H1 (cell line): ENCODE results near the gene IGSF9B. TPM values are rescaled to one million over a fixed set of nuclear protein-coding genes. Genes with fewer than 3 reads are reported as not detected.

Experiments
- CTCF ChIA-PET: fragments of 300-600 bp; sonication (Branson Sonifier 250); formaldehyde crosslinking; loops from one replicate; lab custom pipeline; 2021; ENCODE audit not compliant: partially characterized antibody; lab: Charles Lee
- POLR2A ChIA-PET: fragments of 300-600 bp; sonication (Branson Sonifier 250); formaldehyde crosslinking; loops from one replicate; lab custom pipeline; 2021; ENCODE audit warnings: inconsistent platforms; ENCODE audit not compliant: partially characterized antibody; lab: Charles Lee
- DNase-seq, 2 experiments: peaks; one replicate each; pipeline versions ENCODE4 v3.0.0 to v3.0.0-alpha.2; 2010 to 2022; ENCODE audit warnings: low spot score in 2 of 2, low read depth in 1 of 2, mixed read lengths in 1 of 2
- FAIRE-seq: peaks from 2 replicates; lab custom pipeline; 2011; peaks lifted over from hg19 to GRCh38; lab: Jason Lieb, UNC
- H2AFZ ChIP-seq: 2 replicates; pipeline ENCODE4 v1.8.1; 2012; ENCODE audit warnings: low read length, inconsistent platforms
- H2AK5ac ChIP-seq: 2 replicates; pipeline ENCODE4 v1.6.1; 2013; ENCODE audit warnings: low read depth, low read length
- H2BK120ac ChIP-seq: replicated peaks from 2 replicates; pipeline ENCODE3; 2013; ENCODE audit warnings: low read depth, low read length, inconsistent platforms
- H2BK12ac ChIP-seq: 2 replicates; pipeline ENCODE4 v1.6.1; 2013; ENCODE audit warnings: low read depth, low read length
- H2BK15ac ChIP-seq: 2 replicates; pipeline ENCODE4 v1.6.1; 2013; ENCODE audit warnings: low read length
- H2BK20ac ChIP-seq: 2 replicates; pipeline ENCODE4 v1.6.1; 2013; ENCODE audit warnings: low read length
- H2BK5ac ChIP-seq: 2 replicates; pipeline ENCODE4 v1.6.1; 2013; ENCODE audit warnings: low read depth, low read length
- H3K14ac ChIP-seq: 2 replicates; pipeline ENCODE4 v1.6.1; 2013; ENCODE audit warnings: inconsistent platforms; ENCODE audit not compliant: insufficient read length
- H3K18ac ChIP-seq: 2 replicates; pipeline ENCODE4 v1.6.1; 2013; ENCODE audit warnings: low read length; ENCODE audit errors: extremely low read depth
- H3K23ac ChIP-seq: 2 replicates; pipeline ENCODE4 v1.6.1; 2013; ENCODE audit warnings: inconsistent platforms; ENCODE audit not compliant: insufficient read length
- H3K23me2 ChIP-seq: 2 replicates; pipeline ENCODE4 v1.6.1; 2013; ENCODE audit warnings: low read depth, low read length
- H3K27ac ChIP-seq: 2 replicates; pipeline ENCODE4 v1.6.1; 2011; ENCODE audit warnings: low read depth, low read length, inconsistent platforms
- H3K27me3 ChIP-seq, 4 experiments: replicated peaks in 1 of 4; 1 replicate in 1 of 4; 2 replicates in 3 of 4; pipeline versions ENCODE4 v1.6.1 to v1.8.1; 2011 to 2013; ENCODE audit warnings: low read length in 3 of 4, mild to moderate bottlenecking in 3 of 4, inconsistent platforms in 2 of 4, mixed read lengths in 2 of 4, moderate library complexity in 1 of 4; ENCODE audit not compliant: control insufficient read depth in 3 of 4, insufficient read depth in 3 of 4; ENCODE audit errors: extremely low read depth in 1 of 4
- H3K36me3 ChIP-seq, 4 experiments: 2 replicates each; pipeline versions ENCODE4 v1.6.1 to v1.8.1; 2011 to 2013; ENCODE audit warnings: mild to moderate bottlenecking in 4 of 4, low read length in 3 of 4, moderate library complexity in 2 of 4, control low read depth in 1 of 4, inconsistent platforms in 1 of 4; ENCODE audit not compliant: insufficient read depth in 4 of 4, control insufficient read depth in 2 of 4
- H3K4ac ChIP-seq: replicated peaks from 2 replicates; pipeline ENCODE3; 2013; ENCODE audit warnings: low read length, low read depth, mixed read lengths, inconsistent platforms; ENCODE audit not compliant: insufficient read length
- H3K4me1 ChIP-seq, 4 experiments: replicated peaks in 1 of 4; 1 replicate in 1 of 4; 2 replicates in 3 of 4; pipeline versions ENCODE4 v1.6.1 to v1.8.1; 2011 to 2013; ENCODE audit warnings: low read length in 3 of 4, inconsistent platforms in 2 of 4, mixed read lengths in 1 of 4; ENCODE audit not compliant: insufficient read depth in 4 of 4, control insufficient read depth in 3 of 4
- H3K4me2 ChIP-seq, 2 experiments: 2 replicates each; pipeline versions ENCODE4 v1.6.1 to v1.8.1; 2011 to 2013; ENCODE audit warnings: low read depth in 2 of 2, low read length in 2 of 2, control low read depth in 1 of 2, inconsistent platforms in 1 of 2, mild to moderate bottlenecking in 1 of 2; ENCODE audit not compliant: insufficient read depth in 1 of 2
- H3K4me3 ChIP-seq, 4 experiments: fragments of 200-600, 300-600 bp in 1 of 4; sonication (generic), shearing (Covaris generic), sonication (Bioruptor Twin) in 1 of 4; 2 replicates each; pipeline versions ENCODE4 v1.5.1 to v1.8.1; 2011 to 2016; ENCODE audit warnings: low read length in 4 of 4, low read depth in 3 of 4, control low read depth in 2 of 4, inconsistent platforms in 2 of 4, mild to moderate bottlenecking in 2 of 4, mixed read lengths in 1 of 4, moderate library complexity in 1 of 4; ENCODE audit not compliant: insufficient read depth in 2 of 4; ENCODE audit errors: extremely low read depth in 1 of 4
- H3K56ac ChIP-seq: replicated peaks from 2 replicates; pipeline ENCODE3; 2013; ENCODE audit warnings: low read depth, mild to moderate bottlenecking, mixed read lengths, low read length, inconsistent platforms; ENCODE audit not compliant: insufficient read length
- H3K79me1 ChIP-seq: 2 replicates; pipeline ENCODE4 v1.6.1; 2013; ENCODE audit warnings: low read depth, low read length, control low read depth
- H3K79me2 ChIP-seq, 2 experiments: 2 replicates each; pipeline versions ENCODE4 v1.6.1 to v1.8.1; 2012 to 2013; ENCODE audit warnings: low read length in 2 of 2, mild to moderate bottlenecking in 2 of 2, inconsistent platforms in 1 of 2; ENCODE audit not compliant: insufficient read depth in 2 of 2, control insufficient read depth in 1 of 2
- H3K9ac ChIP-seq, 4 experiments: replicated peaks in 1 of 4; 1 replicate in 1 of 4; 2 replicates in 3 of 4; pipeline versions ENCODE4 v1.6.1 to v1.8.1; 2011 to 2013; ENCODE audit warnings: low read depth in 3 of 4, low read length in 3 of 4, control low read depth in 2 of 4, mild to moderate bottlenecking in 2 of 4, moderate library complexity in 2 of 4, inconsistent platforms in 1 of 4; ENCODE audit errors: extremely low read depth in 1 of 4
- H3K9me3 ChIP-seq, 2 experiments: 2 replicates each; pipeline versions ENCODE4 v1.6.1 to v1.8.1; 2012 to 2013; ENCODE audit warnings: mild to moderate bottlenecking in 2 of 2, moderate library complexity in 2 of 2, control low read depth in 1 of 2, inconsistent platforms in 1 of 2, low read depth in 1 of 2, low read length in 1 of 2, mixed read lengths in 1 of 2; ENCODE audit not compliant: insufficient read depth in 2 of 2
- H4K20me1 ChIP-seq, 2 experiments: replicated peaks in 1 of 2; 2 replicates each; pipeline versions ENCODE3 to v1.8.1; 2011 to 2013; ENCODE audit warnings: inconsistent platforms in 2 of 2, low read length in 2 of 2, mild to moderate bottlenecking in 1 of 2; ENCODE audit not compliant: insufficient read depth in 2 of 2, control insufficient read depth in 1 of 2
- H4K5ac ChIP-seq: 2 replicates; pipeline ENCODE4 v1.6.1; 2013; ENCODE audit warnings: low read length, low read depth, mixed read lengths, inconsistent platforms; ENCODE audit not compliant: insufficient read length
- H4K8ac ChIP-seq: 2 replicates; pipeline ENCODE4 v1.8.0; 2013; ENCODE audit warnings: mild to moderate bottlenecking, moderate library complexity, low read length, inconsistent platforms; ENCODE audit not compliant: insufficient read depth; ENCODE audit errors: extremely low read depth
- H4K91ac ChIP-seq: replicated peaks from 2 replicates; pipeline ENCODE3; 2013; ENCODE audit warnings: low read length, mixed read lengths, inconsistent platforms; ENCODE audit not compliant: insufficient read length
- ASH2L ChIP-seq: fragments of 200-600, 300-600 bp; sonication (generic); IDR thresholded peaks from one replicate; pipeline ENCODE4 v1.7.1; 2017; ENCODE audit warnings: low read length
- CBX8 ChIP-seq: fragments of 300-800, 300-1000 bp; sonication (generic); IDR thresholded peaks from 2 replicates; pipeline ENCODE4 v1.7.1; 2016; ENCODE audit warnings: low read depth, low read length, borderline replicate concordance
- CHD2 ChIP-seq: IDR thresholded peaks from 2 replicates; pipeline ENCODE4 v1.6.1; 2012; ENCODE audit warnings: low read length, improper control_type of control experiment
- EZH2 ChIP-seq: fragments of 200-600 bp; sonication (generic); IDR thresholded peaks from 2 replicates; pipeline ENCODE4 v1.7.1; 2012; ENCODE audit warnings: low read depth, mild to moderate bottlenecking, moderate library complexity, low read length, inconsistent platforms; ENCODE audit not compliant: severe bottlenecking
- GABPA ChIP-seq: IDR thresholded peaks from 2 replicates; pipeline ENCODE4 v1.6.1; 2011; ENCODE audit warnings: mild to moderate bottlenecking, low read length, moderate library complexity, borderline replicate concordance; ENCODE audit not compliant: insufficient read depth
- HDAC2 ChIP-seq, 2 experiments: fragments of 300-600 bp in 1 of 2; sonication (generic) in 1 of 2; IDR thresholded peaks; 2 replicates each; pipeline ENCODE4 v1.6.1; 2011 to 2012; ENCODE audit warnings: low read depth in 2 of 2, low read length in 2 of 2, mild to moderate bottlenecking in 2 of 2, moderate library complexity in 2 of 2, borderline replicate concordance in 1 of 2, inconsistent platforms in 1 of 2
- HDAC6 ChIP-seq: IDR thresholded peaks from one replicate; pipeline ENCODE4 v1.7.1; 2012; ENCODE audit warnings: low read depth, mild to moderate bottlenecking, inconsistent platforms, low read length, moderate library complexity
- PHF8 ChIP-seq: fragments of 200-600 bp; sonication (generic); conservative IDR thresholded peaks from 2 replicates; pipeline ENCODE4 v1.7.1; 2012; ENCODE audit warnings: low read depth, mild to moderate bottlenecking, inconsistent platforms, low read length, moderate library complexity
- RNF2 ChIP-seq: fragments of 200-900, 300-1000 bp; sonication (generic); IDR thresholded peaks from 2 replicates; pipeline ENCODE4 v1.7.1; 2016; ENCODE audit warnings: borderline replicate concordance, low read depth, mild to moderate bottlenecking, antibody characterized with exemption, low read length; ENCODE audit not compliant: poor library complexity, severe bottlenecking; ENCODE audit errors: missing control alignments
- SIRT6 ChIP-seq: IDR thresholded peaks from one replicate; pipeline ENCODE4 v1.7.1; 2012; ENCODE audit warnings: low read length, inconsistent platforms
- SP1 ChIP-seq: IDR thresholded peaks from 2 replicates; pipeline ENCODE4 v1.6.1; 2011; ENCODE audit warnings: low read depth, low read length
- SUZ12 ChIP-seq: fragments of 200-600 bp; sonication (generic); IDR thresholded peaks from 2 replicates; pipeline ENCODE4 v1.6.1; 2012; ENCODE audit warnings: mild to moderate bottlenecking, inconsistent platforms, low read length, moderate library complexity, mixed read lengths
- TAF1 ChIP-seq: IDR thresholded peaks from 2 replicates; pipeline ENCODE4 v1.6.1; 2011; ENCODE audit warnings: mild to moderate bottlenecking, low read depth, low read length
- TAF7 ChIP-seq: optimal IDR thresholded peaks from 2 replicates; pipeline ENCODE3; 2011; ENCODE audit warnings: low read depth, mild to moderate bottlenecking, inconsistent platforms, low read length, moderate library complexity, borderline replicate concordance
- WGBS, 2 experiments: shearing (Covaris generic) in 1 of 2; methylation state at CpG; one replicate each; pipeline versions ENCODE4 v1.1.6 to v1.1.7; 2013 to 2015; ENCODE audit warnings: low lambda C conversion rate in 2 of 2, mixed read lengths in 2 of 2, inconsistent platforms in 1 of 2, low coverage in 1 of 2, missing lambda C conversion rate in 1 of 2; ENCODE audit not compliant: insufficient replicate concordance in 2 of 2, insufficient coverage in 1 of 2, insufficient read length in 1 of 2; ENCODE audit errors: extremely low coverage in 1 of 2, missing lambda C conversion rate in 1 of 2; 5-methylcytosine and 5-hydroxymethylcytosine counted together
- polyA plus RNA-seq, 7 experiments: library from polyadenylated mRNA; depleted of rRNA in 3 of 7; stranded (reverse) in 5 of 7; unstranded in 2 of 7; fragments of >200 nt in 5 of 7; fragments of 200-250 nt in 2 of 7; gene quantifications; 1 replicate in 5 of 7; 2 replicates in 1 of 7; 4 replicates in 1 of 7; pipeline versions ENCODE4 v1.2.1 to v1.2.3, GENCODE V29; 2011 to 2013; ENCODE audit warnings: missing spikeins in 2 of 7, mixed read lengths in 2 of 7
- total RNA-seq: library from RNA; stranded (reverse); fragmentation: NEBNext Ultra II Directional; extraction: Animal tissue kit (Norgen Biotek cat#: 25700); gene quantifications from 2 replicates; pipeline ENCODE4 v1.2.1, GENCODE V29; 2021

Gene IGSF9B
- total and polyA plus RNA-seq, 2 of the 8 experiments (the other 6 are each of a cell fraction or from before 2014, with no cell fraction given) = 16.5 to 49.2 TPM

- H3K36me3 ChIP-seq = no peaks in the 10 kb centered on the region
- H3K79me2 ChIP-seq = no peaks in the 10 kb centered on the region
- no peak overlapping the region for H2AK5ac ChIP-seq
- no peak overlapping the region for H2BK5ac ChIP-seq
- no peak overlapping the region for H3K4ac ChIP-seq
- no peaks in the 10 kb centered on the region for H3K23me2 ChIP-seq
- H4K8ac ChIP-seq = no peak overlapping the region
- no peak overlapping the region for H2BK12ac ChIP-seq
- DNase-seq (no peak), FAIRE-seq (no peak)
- POLR2A ChIA-PET = interaction anchor here (1.2 kb wide), 1 partner anchor 49 kb away, joined by 3 read pairs; no protein-coding TSS in a partner anchor
- 0 out of 7 replicates have a peak, but pooled peaks cover 0 to 2% (median 0%) of the 10 kb centered on the region in 4 experiments for H3K27me3 ChIP-seq
- H2BK120ac ChIP-seq = no peak overlapping the region
- no peaks in the 10 kb centered on the region; a peak in 1 of 7 replicates for H3K4me1 ChIP-seq
- no peak overlapping the region for H2AFZ ChIP-seq
- H3K4me3 ChIP-seq = no peak overlapping the region
- H3K9me3 ChIP-seq = no peaks in the 10 kb centered on the region
- CTCF ChIA-PET = interaction anchor here (1.4 to 1.9 kb wide), 2 partner anchors 11 to 32 kb away, joined by 3 to 6 read pairs; no protein-coding TSS in a partner anchor
- no peaks in the 10 kb centered on the region for H4K20me1 ChIP-seq
- no peak overlapping the region for H2BK15ac ChIP-seq
- H3K23ac ChIP-seq = no peak overlapping the region
- H4K91ac ChIP-seq = no peak overlapping the region
- H3K18ac ChIP-seq = no peak overlapping the region
- H3K4me2 ChIP-seq = no peak overlapping the region
- H3K56ac ChIP-seq = no peak overlapping the region
- H3K14ac ChIP-seq = no peak overlapping the region
- no peak overlapping the region for H3K9ac ChIP-seq
- 90% methylated on average over 12 of the region's 12 CpGs; no CpG with 5 or more reads in 1 of the 2 experiments for WGBS, 2 experiments
- no peak overlapping the region for H3K27ac ChIP-seq
- H3K79me1 ChIP-seq = no peaks in the 10 kb centered on the region
- H2BK20ac ChIP-seq = no peak overlapping the region
- H4K5ac ChIP-seq = no peak overlapping the region
- TF ChIP-seq SIRT6 (no peak), RNF2 (no peak), EZH2 (no peak), TAF7 (no peak), HDAC6 (no peak), SUZ12 (no peak), SP1 (no peak), CHD2 (no peak), TAF1 (no peak), HDAC2 (IDR thresholded peaks at IDR 0.05; ENCODE audit: borderline replicate concordance in 1 of 2, low read depth in 2 of 2, low read length in 2 of 2) (no peak), ASH2L (no peak), CBX8 (no peak), PHF8 (no peak), GABPA (no peak)
Measured at GRCh38 chr11:133982876-133983275, 26.1 kb upstream of the IGSF9B start.
